HepG2 (cell line): Measurements from ENCODE around the gene MED4. TPM values are rescaled to one million over a fixed set of nuclear protein-coding genes. Genes with fewer than 3 reads are reported as not detected.

Experiments used
- ISX ChIP-seq: sonication (generic); formaldehyde crosslinking; conservative IDR thresholded peaks from 2 replicates; pipeline ENCODE4 v1.5.0; 2020; ENCODE audit warnings: missing genetic modification reagents
- SKI ChIP-seq: fragments of 450-650 bp; IDR thresholded peaks from one replicate; pipeline ENCODE4 v1.6.1; 2018; ENCODE audit warnings: mild to moderate bottlenecking; ENCODE audit not compliant: partially characterized antibody
- SMAD9 ChIP-seq: sonication (generic); formaldehyde crosslinking; IDR thresholded peaks from 2 replicates; pipeline ENCODE4 v1.5.1; 2020; ENCODE audit warnings: mild to moderate bottlenecking, missing genetic modification reagents
- SPEN ChIP-seq: sonication (generic); formaldehyde crosslinking; IDR thresholded peaks from 2 replicates; pipeline ENCODE4 v1.5.1; 2020; ENCODE audit warnings: low read depth, mild to moderate bottlenecking, missing genetic modification reagents
- THAP8 ChIP-seq: sonication (generic); formaldehyde crosslinking; IDR thresholded peaks from 2 replicates; pipeline ENCODE4 v1.5.1; 2020; ENCODE audit warnings: missing genetic modification reagents, mild to moderate bottlenecking, borderline replicate concordance
- USF2 ChIP-seq, 2 experiments: sonication (generic) in 1 of 2; formaldehyde crosslinking in 1 of 2; IDR thresholded peaks; 2 replicates each; pipeline versions ENCODE4 v1.5.1 to v1.6.1; 2011 to 2020; ENCODE audit warnings: borderline replicate concordance in 1 of 2, low read depth in 1 of 2, low read length in 1 of 2, mild to moderate bottlenecking in 1 of 2, missing genetic modification reagents in 1 of 2, moderate library complexity in 1 of 2
- ZBED4 ChIP-seq: sonication (generic); formaldehyde crosslinking; IDR thresholded peaks from 2 replicates; pipeline ENCODE4 v1.4.0; 2020; ENCODE audit warnings: missing genetic modification reagents, borderline replicate concordance
- ZBTB3 ChIP-seq: sonication (generic); formaldehyde crosslinking; IDR thresholded peaks from 2 replicates; pipeline ENCODE4 v1.4.0; 2020; ENCODE audit warnings: low read depth, mild to moderate bottlenecking, moderate library complexity, missing genetic modification reagents, borderline replicate concordance
- ZNF737 ChIP-seq: sonication (generic); formaldehyde crosslinking; IDR thresholded peaks from 2 replicates; pipeline ENCODE4 v1.5.0; 2020; ENCODE audit warnings: missing genetic modification reagents, mild to moderate bottlenecking, borderline replicate concordance
- polyA plus RNA-seq, 8 experiments: library from polyadenylated mRNA; depleted of rRNA in 3 of 8; stranded (reverse) in 7 of 8; unstranded in 1 of 8; fragments of >200 nt; fragmentation: Illumina TruSeq in 4 of 8; extraction: Trizol in 4 of 8; gene quantifications; 2 replicates each; pipeline versions ENCODE4 v1.2.1 to v1.2.3, GENCODE V29; 2011 to 2016; ENCODE audit warnings: low read depth in 4 of 8, missing spikeins in 1 of 8, mixed read lengths in 1 of 8; ENCODE audit not compliant: insufficient read depth in 1 of 8
- total RNA-seq, 5 experiments: library from RNA; depleted of rRNA; stranded (reverse); fragments of >200 nt; fragmentation: Illumina TruSeq; extraction: Trizol; gene quantifications; 2 replicates each; pipeline ENCODE4 v1.2.3, GENCODE V29; 2016; ENCODE audit warnings: low read depth in 1 of 5
- TF ChIP-seq, protein P1 (sequence below): sonication (generic); formaldehyde crosslinking; IDR thresholded peaks from 2 replicates; pipeline ENCODE4 v1.4.0; 2020; ENCODE audit warnings: missing genetic modification reagents
- TF ChIP-seq, protein P2 (sequence below): conservative IDR thresholded peaks from 2 replicates; pipeline ENCODE4 v1.6.1; 2018; ENCODE audit warnings: missing genetic modification reagents
- TF ChIP-seq, protein P3 (sequence below): IDR thresholded peaks from 2 replicates; pipeline ENCODE4 v1.6.1; 2016; ENCODE audit warnings: missing compliant biosample characterization, missing genetic modification reagents, borderline replicate concordance
- TF ChIP-seq, protein P4 (sequence below): sonication (generic); formaldehyde crosslinking; IDR thresholded peaks from 2 replicates; pipeline ENCODE4 v1.8.0; 2022; ENCODE audit warnings: missing genetic modification reagents, mild to moderate bottlenecking, moderate library complexity, borderline replicate concordance

Gene MED4
- total and polyA plus RNA-seq, 2 of the 13 experiments (the other 11 are each of a cell fraction or from before 2014, with no cell fraction given): 49.4 to 57.8 TPM

DNA sequence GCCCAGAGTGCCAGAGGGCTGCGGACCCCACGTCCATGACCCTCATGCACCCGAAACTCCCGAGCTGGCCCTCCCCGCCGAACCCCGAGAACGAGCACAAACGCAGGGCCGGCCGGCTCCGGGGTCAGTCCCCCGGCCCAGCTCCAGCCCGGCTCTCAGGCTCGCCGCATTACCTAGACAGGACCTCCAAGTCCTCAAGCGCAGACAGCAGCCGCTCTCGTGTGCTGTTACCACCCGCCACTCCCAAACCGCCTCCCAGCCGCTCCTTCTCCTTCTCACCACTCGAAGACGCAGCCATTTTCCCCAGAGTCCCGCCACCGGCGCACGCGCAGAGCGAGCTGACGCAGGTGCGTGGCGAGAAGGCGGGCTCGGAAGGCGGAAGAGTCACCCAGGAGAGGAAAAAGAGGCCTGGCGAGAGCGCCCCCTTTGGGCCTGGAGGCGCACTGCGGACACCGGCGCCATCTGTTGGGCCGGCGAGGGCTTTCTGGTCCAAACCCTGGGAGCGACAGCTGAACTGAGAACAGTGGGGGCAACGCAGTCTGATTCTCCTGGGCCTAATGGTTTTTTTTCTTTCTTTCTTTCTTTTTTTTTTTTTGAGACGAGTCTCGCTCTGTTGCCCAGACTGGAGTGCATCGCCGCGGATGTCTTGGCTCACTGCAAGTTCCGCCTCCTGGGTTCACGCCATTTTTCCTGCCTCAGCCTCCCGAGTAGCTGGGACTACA, at the start of gene MED4 (continued):
- TF ChIP-seq, protein P1, sequence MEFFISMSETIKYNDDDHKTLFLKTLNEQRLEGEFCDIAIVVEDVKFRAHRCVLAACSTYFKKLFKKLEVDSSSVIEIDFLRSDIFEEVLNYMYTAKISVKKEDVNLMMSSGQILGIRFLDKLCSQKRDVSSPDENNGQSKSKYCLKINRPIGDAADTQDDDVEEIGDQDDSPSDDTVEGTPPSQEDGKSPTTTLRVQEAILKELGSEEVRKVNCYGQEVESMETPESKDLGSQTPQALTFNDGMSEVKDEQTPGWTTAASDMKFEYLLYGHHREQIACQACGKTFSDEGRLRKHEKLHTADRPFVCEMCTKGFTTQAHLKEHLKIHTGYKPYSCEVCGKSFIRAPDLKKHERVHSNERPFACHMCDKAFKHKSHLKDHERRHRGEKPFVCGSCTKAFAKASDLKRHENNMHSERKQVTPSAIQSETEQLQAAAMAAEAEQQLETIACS: 0 out of 2 replicates have a peak, but pooled peaks have one; percentile 50
- TF ChIP-seq ZBED4 (CRISPR knock-in tag): peak; percentile 93; the same call in 1 of the 2 replicates
- no peak for TF ChIP-seq ZBTB3 (CRISPR knock-in tag)
- TF ChIP-seq SMAD9 (CRISPR knock-in tag): no peak
- no peak for TF ChIP-seq ZNF737 (CRISPR knock-in tag)
- TF ChIP-seq USF2 (IDR thresholded peaks at IDR 0.05; ENCODE audit: low read depth, low read length): no peak
- 0 out of 2 replicates have a peak, but pooled peaks have one; percentile 31 for TF ChIP-seq USF2 (CRISPR knock-in tag; IDR thresholded peaks at IDR 0.05; ENCODE audit: borderline replicate concordance)
- TF ChIP-seq, protein P2, sequence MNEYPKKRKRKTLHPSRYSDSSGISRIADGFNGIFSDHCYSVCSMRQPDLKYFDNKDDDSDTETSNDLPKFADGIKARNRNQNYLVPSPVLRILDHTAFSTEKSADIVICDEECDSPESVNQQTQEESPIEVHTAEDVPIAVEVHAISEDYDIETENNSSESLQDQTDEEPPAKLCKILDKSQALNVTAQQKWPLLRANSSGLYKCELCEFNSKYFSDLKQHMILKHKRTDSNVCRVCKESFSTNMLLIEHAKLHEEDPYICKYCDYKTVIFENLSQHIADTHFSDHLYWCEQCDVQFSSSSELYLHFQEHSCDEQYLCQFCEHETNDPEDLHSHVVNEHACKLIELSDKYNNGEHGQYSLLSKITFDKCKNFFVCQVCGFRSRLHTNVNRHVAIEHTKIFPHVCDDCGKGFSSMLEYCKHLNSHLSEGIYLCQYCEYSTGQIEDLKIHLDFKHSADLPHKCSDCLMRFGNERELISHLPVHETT: peak; percentile 80
- TF ChIP-seq, protein P3, sequence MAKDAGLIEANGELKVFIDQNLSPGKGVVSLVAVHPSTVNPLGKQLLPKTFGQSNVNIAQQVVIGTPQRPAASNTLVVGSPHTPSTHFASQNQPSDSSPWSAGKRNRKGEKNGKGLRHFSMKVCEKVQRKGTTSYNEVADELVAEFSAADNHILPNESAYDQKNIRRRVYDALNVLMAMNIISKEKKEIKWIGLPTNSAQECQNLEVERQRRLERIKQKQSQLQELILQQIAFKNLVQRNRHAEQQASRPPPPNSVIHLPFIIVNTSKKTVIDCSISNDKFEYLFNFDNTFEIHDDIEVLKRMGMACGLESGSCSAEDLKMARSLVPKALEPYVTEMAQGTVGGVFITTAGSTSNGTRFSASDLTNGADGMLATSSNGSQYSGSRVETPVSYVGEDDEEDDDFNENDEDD (CRISPR knock-in tag): peak; percentile 96
- TF ChIP-seq THAP8 (CRISPR knock-in tag): peak; percentile 68; the same call in 1 of the 2 replicates
- no peak for TF ChIP-seq ISX
- TF ChIP-seq SPEN (CRISPR knock-in tag): peak; percentile 96
- peak; percentile 34 for TF ChIP-seq SKI
- TF ChIP-seq, protein P4, sequence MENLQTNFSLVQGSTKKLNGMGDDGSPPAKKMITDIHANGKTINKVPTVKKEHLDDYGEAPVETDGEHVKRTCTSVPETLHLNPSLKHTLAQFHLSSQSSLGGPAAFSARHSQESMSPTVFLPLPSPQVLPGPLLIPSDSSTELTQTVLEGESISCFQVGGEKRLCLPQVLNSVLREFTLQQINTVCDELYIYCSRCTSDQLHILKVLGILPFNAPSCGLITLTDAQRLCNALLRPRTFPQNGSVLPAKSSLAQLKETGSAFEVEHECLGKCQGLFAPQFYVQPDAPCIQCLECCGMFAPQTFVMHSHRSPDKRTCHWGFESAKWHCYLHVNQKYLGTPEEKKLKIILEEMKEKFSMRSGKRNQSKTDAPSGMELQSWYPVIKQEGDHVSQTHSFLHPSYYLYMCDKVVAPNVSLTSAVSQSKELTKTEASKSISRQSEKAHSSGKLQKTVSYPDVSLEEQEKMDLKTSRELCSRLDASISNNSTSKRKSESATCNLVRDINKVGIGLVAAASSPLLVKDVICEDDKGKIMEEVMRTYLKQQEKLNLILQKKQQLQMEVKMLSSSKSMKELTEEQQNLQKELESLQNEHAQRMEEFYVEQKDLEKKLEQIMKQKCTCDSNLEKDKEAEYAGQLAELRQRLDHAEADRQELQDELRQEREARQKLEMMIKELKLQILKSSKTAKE: no peak
